Mammary epithelial cell (primary cell): Measurements from ENCODE around the gene VSIG10L2.

Experiments
- CTCF ChIP-seq, 2 donors: IDR thresholded peaks in 1 of 2; conservative IDR thresholded peaks in 1 of 2; 2 replicates each; pipeline ENCODE4 v1.5.1; 2011 to 2012; ENCODE audit warnings: inconsistent platforms in 2 of 2, low read length in 2 of 2, mild to moderate bottlenecking in 2 of 2, control low read depth in 1 of 2, low read depth in 1 of 2; ENCODE audit not compliant: insufficient read depth in 1 of 2; ENCODE audit errors: extremely low read depth in 1 of 2
- EZH2 ChIP-seq: IDR thresholded peaks from 2 replicates; pipeline ENCODE4 v1.6.1; 2012; ENCODE audit warnings: low read length, inconsistent platforms, borderline replicate concordance

GRCh38 chr11:125953401-125953935 is 7.6 kb downstream of the VSIG10L2 start:
- TF ChIP-seq CTCF (conservative IDR thresholded peaks at IDR 0.05 in 1 of 2, IDR thresholded peaks at IDR 0.05 in 1 of 2; ENCODE audit: extremely low read depth in 1 of 2, insufficient read depth in 1 of 2, low read depth in 1 of 2, low read length in 2 of 2): no peak
- no peak for TF ChIP-seq EZH2
